RWPE2 (cell line): Measurements from ENCODE around the gene DNAH8.

Experiments
- ATAC-seq: fragments of 200-7000 bp; cut with Tn5 transposase; 3 replicates; pipeline ENCODE4 v1.9.1; 2021; ENCODE audit warnings: low read depth
- DNase-seq: peaks from one replicate; pipeline ENCODE4 v3.0.0-alpha.2; 2020; ENCODE audit warnings: low spot score
- H3K27ac ChIP-seq: fragments of 450-650 bp; 2 replicates; pipeline ENCODE4 v1.5.1; 2017; ENCODE audit warnings: mild to moderate bottlenecking; ENCODE audit not compliant: poor library complexity, severe bottlenecking
- H3K27me3 ChIP-seq: fragments of 250-450 bp; sonication (Bioruptor Pico); 2 replicates; pipeline ENCODE4 v1.5.1; 2021; ENCODE audit warnings: mild to moderate bottlenecking, moderate library complexity; ENCODE audit not compliant: insufficient read depth, poor library complexity, severe bottlenecking
- H3K36me3 ChIP-seq: fragments of 250-450 bp; sonication (Bioruptor Pico); 2 replicates; pipeline ENCODE4 v1.5.1; 2020; ENCODE audit warnings: low read depth, mild to moderate bottlenecking, moderate library complexity
- H3K4me1 ChIP-seq: fragments of 250-450 bp; sonication (Bioruptor Pico); 2 replicates; pipeline ENCODE4 v1.5.1; 2021; ENCODE audit warnings: mild to moderate bottlenecking, moderate library complexity; ENCODE audit not compliant: insufficient read depth, poor library complexity, severe bottlenecking
- H3K4me3 ChIP-seq: fragments of 250-450 bp; sonication (Bioruptor Pico); 2 replicates; pipeline ENCODE4 v1.5.1; 2021; ENCODE audit warnings: mild to moderate bottlenecking, moderate library complexity; ENCODE audit not compliant: severe bottlenecking
- H3K9me3 ChIP-seq: fragments of 250-450 bp; sonication (Bioruptor Pico); 2 replicates; pipeline ENCODE4 v1.5.1; 2021; ENCODE audit warnings: mild to moderate bottlenecking, moderate library complexity; ENCODE audit not compliant: severe bottlenecking
- CTCF ChIP-seq: fragments of 450-650 bp; IDR thresholded peaks from one replicate; pipeline ENCODE4 v1.5.1; 2017; ENCODE audit warnings: mild to moderate bottlenecking, moderate library complexity; ENCODE audit not compliant: poor library complexity, severe bottlenecking

Gene DNAH8

GRCh38 chr6:39060467-39061160, 345.5 kb downstream of the DNAH8 start:
- no peak for TF ChIP-seq CTCF
- H3K4me1 ChIP-seq = no peaks in the 10 kb centered on the region
- DNase-seq (no peak), ATAC-seq (no peak)
- no peak overlapping the region for H3K27ac ChIP-seq
- H3K27me3 ChIP-seq = peaks cover 7% of the 10 kb centered on the region
- no peak overlapping the region for H3K4me3 ChIP-seq
- no peaks in the 10 kb centered on the region for H3K9me3 ChIP-seq
- H3K36me3 ChIP-seq = no peaks in the 10 kb centered on the region

GRCh38 chr6:39061182-39061581, 346.1 kb downstream of the DNAH8 start:
- DNase-seq (no peak), ATAC-seq (no peak)
- H3K9me3 ChIP-seq = no peaks in the 10 kb centered on the region
- no peak overlapping the region for H3K4me3 ChIP-seq
- no peak overlapping the region for H3K27ac ChIP-seq
- H3K27me3 ChIP-seq = peaks cover 7% of the 10 kb centered on the region
- no peaks in the 10 kb centered on the region for H3K36me3 ChIP-seq
- H3K4me1 ChIP-seq = no peaks in the 10 kb centered on the region
- TF ChIP-seq CTCF = no peak

GRCh38 chr6:39061588-39061987, 346.5 kb downstream of the DNAH8 start:
- peaks cover 7% of the 10 kb centered on the region for H3K27me3 ChIP-seq
- ATAC-seq (no peak), DNase-seq (no peak)
- no peaks in the 10 kb centered on the region for H3K4me1 ChIP-seq
- no peaks in the 10 kb centered on the region for H3K9me3 ChIP-seq
- no peak for TF ChIP-seq CTCF
- H3K36me3 ChIP-seq = no peaks in the 10 kb centered on the region
- H3K27ac ChIP-seq = no peak overlapping the region
- H3K4me3 ChIP-seq = no peak overlapping the region

GRCh38 chr6:39062014-39062740, 347.1 kb downstream of the DNAH8 start:
- Histone ChIP-seq H3K9me3 (no peaks in the 10 kb centered on the region), H3K4me1 (no peaks in the 10 kb centered on the region), H3K27me3 (peaks cover 7% of the 10 kb centered on the region), H3K36me3 (no peaks in the 10 kb centered on the region), H3K27ac (no peak overlapping the region), H3K4me3 (no peak overlapping the region)
- ATAC-seq = no peak
- TF ChIP-seq CTCF = no peak
- no peak for DNase-seq

GRCh38 chr6:39063526-39063925, 348.4 kb downstream of the DNAH8 start:
- TF ChIP-seq CTCF = no peak
- no peak for DNase-seq
- no peaks in the 10 kb centered on the region for H3K4me1 ChIP-seq
- H3K36me3 ChIP-seq = no peaks in the 10 kb centered on the region
- no peak for ATAC-seq
- no peak overlapping the region for H3K27ac ChIP-seq
- no peak overlapping the region for H3K4me3 ChIP-seq
- no peaks in the 10 kb centered on the region for H3K9me3 ChIP-seq
- H3K27me3 ChIP-seq = peaks cover 7% of the 10 kb centered on the region
